Mononuclear cell (primary cell): ENCODE measurements around the gene NSRP1. TPM values are rescaled to one million over a fixed set of nuclear protein-coding genes. Genes with fewer than 3 reads are reported as not detected.
"Not testable (repeated sequence)": the region's sequence is repeated elsewhere in the genome, so short reads cannot be mapped to it uniquely, and the experiment has no call there.

Source experiments
- H3K27me3 ChIP-seq: 2 replicates; pipeline ENCODE4 v1.6.0; 2011; ENCODE audit warnings: low read length, control low read depth; ENCODE audit not compliant: insufficient read depth
- H3K4me1 ChIP-seq: 2 replicates; pipeline ENCODE4 v1.5.1; 2011; ENCODE audit warnings: mild to moderate bottlenecking, low read length, control low read depth; ENCODE audit not compliant: insufficient read depth
- H3K4me3 ChIP-seq: 2 replicates; pipeline ENCODE4 v1.5.1; 2011; ENCODE audit warnings: mild to moderate bottlenecking, low read length, moderate library complexity
- H3K9me3 ChIP-seq: 2 replicates; pipeline ENCODE4 v1.5.1; 2011; ENCODE audit warnings: low read depth, mild to moderate bottlenecking, control low read depth, low read length
- total RNA-seq: library from RNA; depleted of rRNA; stranded (reverse); fragments of >200 nt; gene quantifications from one replicate; pipeline ENCODE4 v1.2.3, GENCODE V29; 2012

NSRP1 gene
- total RNA-seq, 1 donor = 13.1 TPM

GRCh38 chr17:30217746-30218245, 101.2 kb downstream of the NSRP1 start:
- H3K9me3 ChIP-seq = no peaks in the 10 kb centered on the region
- no peak overlapping the region for H3K4me3 ChIP-seq
- H3K4me1 ChIP-seq = no peaks in the 10 kb centered on the region
- H3K27me3 ChIP-seq = no peaks in the 10 kb centered on the region

- H3K4me1 ChIP-seq = no peaks in the 10 kb centered on the region
- no peaks in the 10 kb centered on the region for H3K27me3 ChIP-seq
- H3K9me3 ChIP-seq = no peaks in the 10 kb centered on the region
- no peak overlapping the region for H3K4me3 ChIP-seq
These were observed 102.2 kb downstream of the NSRP1 start for GRCh38 chr17:30218799-30219198.

GRCh38 chr17:30219315-30219714, 102.7 kb downstream of the NSRP1 start:
- H3K27me3 ChIP-seq = no peaks in the 10 kb centered on the region
- H3K9me3 ChIP-seq = no peaks in the 10 kb centered on the region
- H3K4me3 ChIP-seq = no peak overlapping the region
- no peaks in the 10 kb centered on the region for H3K4me1 ChIP-seq

- Histone ChIP-seq H3K4me1 (no peaks in the 10 kb centered on the region), H3K9me3 (no peaks in the 10 kb centered on the region), H3K27me3 (no peaks in the 10 kb centered on the region), H3K4me3 (no peak overlapping the region)
These were observed 103.2 kb downstream of the NSRP1 start for GRCh38 chr17:30219833-30220232.

DNA sequence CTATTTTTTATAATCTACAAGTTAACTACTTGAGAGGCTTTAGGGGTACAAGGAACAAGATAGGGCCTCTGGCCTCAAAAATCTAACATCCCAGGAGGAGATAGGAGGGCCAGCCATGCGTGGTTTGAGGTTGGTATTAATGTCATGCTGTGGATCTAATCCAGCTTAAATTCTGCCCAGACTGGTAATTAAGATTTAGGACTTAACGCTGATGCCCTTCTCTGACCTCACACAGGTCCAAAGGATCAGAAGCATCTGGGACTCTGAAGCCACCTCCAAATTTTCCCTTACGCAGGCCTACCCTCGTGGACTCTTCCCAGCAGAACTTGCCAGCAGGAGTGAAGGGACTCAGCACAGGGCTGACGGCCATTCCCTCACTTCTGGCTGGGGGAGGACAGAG, 103.8 kb downstream of the NSRP1 start:
- H3K4me1 ChIP-seq = no peaks in the 10 kb centered on the region
- no peaks in the 10 kb centered on the region for H3K27me3 ChIP-seq
- H3K4me3 ChIP-seq = no peak overlapping the region
- H3K9me3 ChIP-seq = no peaks in the 10 kb centered on the region

DNA sequence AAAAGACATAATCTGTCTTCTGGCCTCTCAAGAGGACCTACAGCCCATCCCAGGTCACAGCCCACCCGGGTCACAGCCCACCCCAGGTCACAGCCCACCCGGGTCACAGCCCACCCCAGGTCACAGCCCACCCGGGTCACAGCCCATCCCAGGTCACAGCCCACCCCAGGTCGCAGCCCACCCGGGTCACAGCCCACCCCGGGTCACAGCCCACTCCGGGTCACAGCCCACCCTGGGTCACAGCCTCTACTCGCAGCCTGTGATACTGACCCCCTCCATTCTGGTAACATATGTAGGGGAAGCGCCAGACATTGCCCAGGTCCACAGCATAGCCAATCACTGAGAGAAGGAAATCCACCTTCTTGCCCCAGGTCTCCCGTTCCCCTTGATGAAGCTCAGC, 104.7 kb downstream of the NSRP1 start:
- Histone ChIP-seq H3K27me3 (no peaks in the 10 kb centered on the region), H3K4me1 (no peaks in the 10 kb centered on the region), H3K4me3 (no peak overlapping the region), H3K9me3 (no peaks in the 10 kb centered on the region)

- Histone ChIP-seq H3K9me3 (no peaks in the 10 kb centered on the region), H3K4me1 (no peaks in the 10 kb centered on the region), H3K4me3 (no peak overlapping the region), H3K27me3 (no peaks in the 10 kb centered on the region)
These were observed 105.6 kb downstream of the NSRP1 start for GRCh38 chr17:30222251-30222650.

GRCh38 chr17:30222721-30223175, 106.1 kb downstream of the NSRP1 start:
- H3K9me3 ChIP-seq = no peaks in the 10 kb centered on the region
- no peak overlapping the region for H3K4me3 ChIP-seq
- no peaks in the 10 kb centered on the region for H3K4me1 ChIP-seq
- no peaks in the 10 kb centered on the region for H3K27me3 ChIP-seq

- Histone ChIP-seq H3K4me3 (no peak overlapping the region), H3K27me3 (no peaks in the 10 kb centered on the region), H3K4me1 (no peaks in the 10 kb centered on the region), H3K9me3 (no peaks in the 10 kb centered on the region)
These were observed 107.9 kb downstream of the NSRP1 start for GRCh38 chr17:30224419-30224960.

- Histone ChIP-seq H3K27me3 (no peaks in the 10 kb centered on the region), H3K4me3 (no peak overlapping the region), H3K4me1 (peaks cover under 1% of the 10 kb centered on the region), H3K9me3 (no peaks in the 10 kb centered on the region)
These were observed 108.5 kb downstream of the NSRP1 start for GRCh38 chr17:30225112-30225511.

DNA sequence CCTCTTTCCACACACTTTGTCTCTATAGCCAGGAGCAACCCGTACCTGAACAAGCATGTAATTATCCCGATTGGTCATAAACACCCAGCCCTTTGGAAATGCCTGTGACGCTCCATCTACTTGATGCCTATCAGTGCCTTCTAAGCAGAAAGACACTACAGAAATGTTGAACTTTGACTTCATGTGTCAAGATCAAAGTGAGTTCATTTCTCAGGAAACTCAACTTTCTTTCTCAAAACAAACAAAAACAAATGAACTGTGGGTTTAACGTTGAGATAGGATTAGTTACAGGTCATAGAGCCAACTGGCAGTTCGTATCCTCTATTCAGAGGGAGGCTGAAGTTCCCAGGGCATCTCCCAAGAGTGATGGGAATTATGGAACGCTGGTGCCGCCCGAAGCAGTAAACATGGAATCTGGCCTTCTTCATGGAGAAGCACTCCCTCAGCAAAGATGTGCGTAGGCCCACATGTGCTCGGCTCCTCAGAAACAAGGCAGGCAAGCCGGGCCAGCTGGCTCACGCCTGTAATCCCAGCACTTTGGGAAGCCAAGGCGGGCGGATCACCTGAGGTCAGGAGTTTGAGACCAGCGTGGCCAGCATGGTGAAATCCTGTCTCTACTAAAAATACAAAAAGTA, 109.4 kb downstream of the NSRP1 start:
- no peaks in the 10 kb centered on the region for H3K27me3 ChIP-seq
- no peaks in the 10 kb centered on the region for H3K9me3 ChIP-seq
- peaks cover 10% of the 10 kb centered on the region for H3K4me1 ChIP-seq
- no peak overlapping the region for H3K4me3 ChIP-seq

GRCh38 chr17:30226878-30227277, 110.3 kb downstream of the NSRP1 start:
- Histone ChIP-seq H3K4me1 (peaks cover 10% of the 10 kb centered on the region), H3K4me3 (no peak overlapping the region), H3K27me3 (no peaks in the 10 kb centered on the region), H3K9me3 (no peaks in the 10 kb centered on the region)

DNA sequence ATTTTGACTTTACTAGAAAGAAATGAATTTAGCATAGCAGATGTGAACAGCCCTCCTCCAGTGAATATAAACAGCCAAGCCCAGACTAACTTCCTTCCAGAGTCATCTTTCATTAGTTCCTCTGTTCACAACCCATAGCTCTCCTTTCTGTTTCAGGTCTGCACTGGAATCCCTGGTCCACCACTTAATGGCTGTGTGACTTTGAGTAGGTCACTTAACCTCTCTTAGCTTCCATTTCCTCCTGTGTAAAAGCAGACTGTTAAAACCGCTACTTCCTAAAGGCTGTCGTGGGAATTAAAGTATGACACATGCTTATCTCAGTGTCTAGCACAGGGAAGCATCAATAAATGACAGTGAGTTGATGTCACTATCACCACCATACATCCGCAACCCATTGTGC, 111.4 kb downstream of the NSRP1 start:
- Histone ChIP-seq H3K9me3 (no peaks in the 10 kb centered on the region), H3K4me3 (no peak overlapping the region), H3K27me3 (peaks cover under 1% of the 10 kb centered on the region), H3K4me1 (peaks cover 10% of the 10 kb centered on the region)

- no peaks in the 10 kb centered on the region for H3K9me3 ChIP-seq
- peaks cover 10% of the 10 kb centered on the region for H3K4me1 ChIP-seq
- no peak overlapping the region for H3K4me3 ChIP-seq
- peaks cover 11% of the 10 kb centered on the region for H3K27me3 ChIP-seq
These were observed 112.4 kb downstream of the NSRP1 start for GRCh38 chr17:30229012-30229411.

DNA sequence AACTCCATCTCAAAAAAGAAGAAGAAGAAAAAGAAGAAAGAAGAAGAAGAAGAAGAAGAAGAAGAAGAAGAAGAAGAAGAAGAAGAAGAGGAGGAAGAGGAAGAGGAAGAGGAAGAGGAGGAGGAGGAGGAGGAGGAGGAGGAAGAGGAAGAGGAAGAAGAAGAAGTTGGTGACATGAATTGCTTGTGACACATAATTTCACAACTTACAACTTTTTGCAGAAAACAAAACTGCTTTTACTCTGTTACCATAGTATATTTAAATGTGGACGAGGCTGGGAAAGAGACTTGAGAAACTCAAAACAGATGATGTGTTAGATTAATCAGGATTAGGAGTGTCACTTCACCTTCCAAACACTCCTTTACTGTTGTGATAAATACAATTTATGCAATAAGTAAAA, 113.4 kb downstream of the NSRP1 start:
- H3K4me3 ChIP-seq, H3K9me3 ChIP-seq: not testable (repeated sequence)
- peaks cover 21% of the 10 kb centered on the region for H3K27me3 ChIP-seq
- peaks cover 12% of the 10 kb centered on the region for H3K4me1 ChIP-seq

DNA sequence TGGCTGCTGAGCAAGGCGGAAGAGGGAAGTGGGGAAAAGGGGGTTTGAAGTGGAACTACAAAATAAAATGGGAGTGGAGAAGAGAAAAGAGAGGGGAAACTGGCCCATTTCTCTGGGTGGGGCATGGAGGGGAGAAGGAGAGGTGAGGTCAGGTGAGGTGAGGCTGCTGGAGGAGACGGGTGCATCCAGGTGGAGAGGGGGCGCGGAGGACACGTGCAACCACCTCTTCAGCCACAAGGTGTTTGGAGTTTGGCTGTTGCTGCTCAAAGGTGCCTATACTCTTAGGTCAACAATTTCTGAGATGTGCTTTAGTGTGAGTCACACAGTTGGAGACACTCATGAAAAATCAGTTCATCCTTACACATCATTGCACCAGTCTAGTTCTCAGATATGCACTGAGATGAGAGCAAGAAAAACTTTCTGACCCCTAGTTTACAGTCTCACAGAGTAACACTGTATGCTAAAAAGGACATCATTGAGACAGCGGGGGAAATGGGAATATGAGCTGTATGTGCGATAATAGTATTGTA, 114.0 kb downstream of the NSRP1 start:
- Histone ChIP-seq H3K9me3 (no peaks in the 10 kb centered on the region), H3K4me1 (peaks cover 19% of the 10 kb centered on the region), H3K27me3 (peaks cover 26% of the 10 kb centered on the region), H3K4me3 (no peak overlapping the region)
